HG02678 (cell line): ENCODE measurements around the gene GLIS1.
A peak's percentile ranks its signal among the peaks of the same experiment; 100 is the strongest.
"Not testable (repeated sequence)": the region's sequence is repeated elsewhere in the genome, so short reads cannot be mapped to it uniquely, and the experiment has no call there.

Source experiments
- ATAC-seq: cut with Tn5 transposase; IDR thresholded peaks from one replicate; pipeline ENCODE4 v1.9.1; 2021; ENCODE audit warnings: mild to moderate bottlenecking, moderate library complexity; ENCODE audit not compliant: unreplicated experiment

GLIS1 gene

GRCh38 chr1:53739109-53739681 is at the start of gene GLIS1:
GLIS1 (minus strand) TSS chr1:53739164; CDS start chr1:53738064, 1,100 bp downstream.
- ATAC-seq = peak; percentile 97

- no peak for ATAC-seq
Observed at GRCh38 chr1:53787655-53788054, 48.7 kb upstream of the GLIS1 start.

GRCh38 chr1:53783056-53783455 is 44.1 kb upstream of the GLIS1 start:
- no peak for ATAC-seq

GRCh38 chr1:53781654-53782053 is 42.7 kb upstream of the GLIS1 start:
- no peak for ATAC-seq

GRCh38 chr1:53777272-53777671 is 38.3 kb upstream of the GLIS1 start:
- no peak for ATAC-seq

- no peak for ATAC-seq
Observed at GRCh38 chr1:53771648-53772047, 32.7 kb upstream of the GLIS1 start.

- ATAC-seq = no peak
Observed at GRCh38 chr1:53769780-53770179, 30.8 kb upstream of the GLIS1 start.

GRCh38 chr1:53769184-53769583 is 30.2 kb upstream of the GLIS1 start:
- ATAC-seq = no peak

- no peak for ATAC-seq
Observed at GRCh38 chr1:53766831-53767405, 28.0 kb upstream of the GLIS1 start.

- no peak for ATAC-seq
Observed at GRCh38 chr1:53766194-53766742, 27.3 kb upstream of the GLIS1 start.

- no peak for ATAC-seq
Observed at GRCh38 chr1:53765657-53766056, 26.7 kb upstream of the GLIS1 start.

GRCh38 chr1:53763911-53764310 is 24.9 kb upstream of the GLIS1 start:
- no peak for ATAC-seq

GRCh38 chr1:53763461-53763860 is 24.5 kb upstream of the GLIS1 start:
- ATAC-seq = no peak

- ATAC-seq = not testable (repeated sequence)
Observed at GRCh38 chr1:53760497-53760896, 21.5 kb upstream of the GLIS1 start.

- no peak for ATAC-seq
Observed at GRCh38 chr1:53755874-53756273, 16.9 kb upstream of the GLIS1 start.

GRCh38 chr1:53754484-53755312 is 15.7 kb upstream of the GLIS1 start:
- no peak for ATAC-seq

- no peak for ATAC-seq
Observed at GRCh38 chr1:53752281-53752680, 13.3 kb upstream of the GLIS1 start.

- no peak for ATAC-seq
Observed at GRCh38 chr1:53747841-53748240, 8.9 kb upstream of the GLIS1 start.

- ATAC-seq = no peak
Observed at GRCh38 chr1:53740621-53741105, 1.7 kb upstream of the GLIS1 start.

- ATAC-seq = peak; percentile 21
Observed at GRCh38 chr1:53738205-53739108, 507 bp downstream of the GLIS1 start.
